ENCODE data around the gene MTHFD1L.

MTHFD1L gene

DNA sequence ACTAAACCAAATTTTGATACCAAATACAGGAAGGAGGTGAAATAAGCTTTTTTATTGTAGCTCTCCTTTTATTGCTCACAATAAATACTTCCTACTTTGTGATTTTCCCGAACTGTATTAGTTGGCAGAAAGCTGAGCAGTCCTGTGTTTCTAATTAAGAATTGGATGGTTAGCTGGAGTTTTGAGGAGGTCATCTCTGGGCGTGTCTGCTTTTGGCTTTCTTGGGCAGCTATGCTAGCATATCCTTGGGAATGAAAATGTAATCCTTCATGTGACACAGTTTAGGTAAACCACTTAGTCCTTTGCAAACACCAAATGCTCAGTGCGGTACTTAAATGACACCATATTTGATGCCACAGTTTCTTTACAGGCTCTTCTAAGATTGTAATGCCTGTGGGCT, 67.5 kb downstream of the MTHFD1L start:
- TF ChIP-seq, protein P1, sequence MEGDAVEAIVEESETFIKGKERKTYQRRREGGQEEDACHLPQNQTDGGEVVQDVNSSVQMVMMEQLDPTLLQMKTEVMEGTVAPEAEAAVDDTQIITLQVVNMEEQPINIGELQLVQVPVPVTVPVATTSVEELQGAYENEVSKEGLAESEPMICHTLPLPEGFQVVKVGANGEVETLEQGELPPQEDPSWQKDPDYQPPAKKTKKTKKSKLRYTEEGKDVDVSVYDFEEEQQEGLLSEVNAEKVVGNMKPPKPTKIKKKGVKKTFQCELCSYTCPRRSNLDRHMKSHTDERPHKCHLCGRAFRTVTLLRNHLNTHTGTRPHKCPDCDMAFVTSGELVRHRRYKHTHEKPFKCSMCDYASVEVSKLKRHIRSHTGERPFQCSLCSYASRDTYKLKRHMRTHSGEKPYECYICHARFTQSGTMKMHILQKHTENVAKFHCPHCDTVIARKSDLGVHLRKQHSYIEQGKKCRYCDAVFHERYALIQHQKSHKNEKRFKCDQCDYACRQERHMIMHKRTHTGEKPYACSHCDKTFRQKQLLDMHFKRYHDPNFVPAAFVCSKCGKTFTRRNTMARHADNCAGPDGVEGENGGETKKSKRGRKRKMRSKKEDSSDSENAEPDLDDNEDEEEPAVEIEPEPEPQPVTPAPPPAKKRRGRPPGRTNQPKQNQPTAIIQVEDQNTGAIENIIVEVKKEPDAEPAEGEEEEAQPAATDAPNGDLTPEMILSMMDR (IDR thresholded peaks at IDR 0.05; ENCODE audit: insufficient read depth, low read length, poor library complexity, severe bottlenecking): no peak
- TF ChIP-seq EZH2phosphoT487 (conservative IDR thresholded peaks at IDR 0.05; ENCODE audit: low read length): no peak
- Histone ChIP-seq H3K36me3 (ENCODE audit: low read length) (peaks cover 25% of the 10 kb centered on the region), H3K9me3 (ENCODE audit: insufficient read depth, low read length) (no peaks in the 10 kb centered on the region), H3K27ac (ENCODE audit: low read depth, low read length) (no peak overlapping the region), H3K9ac (ENCODE audit: low read length) (no peak overlapping the region), H4K20me1 (ENCODE audit: low read depth, low read length) (no peaks in the 10 kb centered on the region), H3K4me2 (ENCODE audit: low read depth, low read length, poor library complexity, severe bottlenecking) (no peak overlapping the region), H3F3A (ENCODE audit: insufficient read depth) (no peaks in the 10 kb centered on the region), H3K9me2 (replicated peaks; ENCODE audit: insufficient read depth, low read length) (no peaks in the 10 kb centered on the region), H2AFZ (ENCODE audit: low read depth, low read length, severe bottlenecking) (no peak overlapping the region), H3K4me3 (ENCODE audit: insufficient read depth, low read length, poor library complexity, severe bottlenecking) (no peak overlapping the region), H3K27me3 (ENCODE audit: low read length) (no peaks in the 10 kb centered on the region), H3K79me2 (ENCODE audit: insufficient read depth, low read length) (no peaks in the 10 kb centered on the region)

DNA sequence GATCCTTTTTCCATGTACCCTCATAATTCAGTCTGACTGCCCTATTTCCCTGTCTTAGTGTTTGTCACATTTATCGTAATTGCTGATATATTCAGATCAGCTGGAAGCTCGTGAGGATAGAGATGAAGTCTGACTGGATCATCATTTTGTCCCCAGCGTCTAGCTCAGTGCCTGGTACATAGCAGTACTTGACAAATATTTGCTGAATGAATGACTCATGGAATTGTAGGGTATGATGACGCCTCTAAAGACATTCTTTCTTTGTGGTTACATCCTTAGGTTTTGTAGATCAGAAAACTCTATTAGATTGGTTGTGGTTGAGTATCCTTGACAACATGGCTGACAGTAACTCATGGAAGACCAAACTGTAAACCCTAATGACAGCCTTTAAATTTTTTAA, 68.9 kb downstream of the MTHFD1L start:
- Histone ChIP-seq H3K4me3 (ENCODE audit: insufficient read depth, low read length, poor library complexity, severe bottlenecking) (no peak overlapping the region), H3K36me3 (ENCODE audit: low read length) (peaks cover 20% of the 10 kb centered on the region)
- TF ChIP-seq EZH2phosphoT487 (conservative IDR thresholded peaks at IDR 0.05; ENCODE audit: low read length): no peak
- TF ChIP-seq, protein P1 (IDR thresholded peaks at IDR 0.05; ENCODE audit: insufficient read depth, low read length, poor library complexity, severe bottlenecking): no peak

DNA sequence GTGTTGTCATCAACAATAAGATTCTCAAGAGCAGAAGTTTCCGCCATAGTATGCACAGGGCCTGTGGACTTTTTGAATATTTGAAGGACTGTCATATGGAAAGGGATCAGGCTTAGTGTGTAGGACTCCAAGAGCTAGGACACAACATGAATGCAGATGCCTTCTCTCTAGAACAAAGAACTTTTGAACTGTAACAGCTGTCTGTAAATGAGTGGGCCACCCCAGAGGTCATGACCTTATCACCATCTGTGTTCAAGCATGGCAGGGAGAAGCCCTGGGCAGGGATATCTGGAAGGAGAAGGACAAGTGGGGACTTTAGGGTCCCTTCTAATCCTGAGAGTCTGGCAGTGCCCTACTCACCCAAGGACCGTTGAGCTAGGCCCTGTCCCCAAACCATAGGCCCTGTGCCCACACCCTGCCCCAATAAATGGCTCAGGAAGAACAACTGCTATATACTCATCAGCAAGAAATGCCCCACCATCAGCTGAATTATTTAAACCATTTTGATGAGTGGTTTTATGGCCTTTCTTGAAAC, 70.6 kb downstream of the MTHFD1L start:
- Histone ChIP-seq H3K4me2 (ENCODE audit: low read depth, low read length, poor library complexity, severe bottlenecking) (no peak overlapping the region), H3F3A (ENCODE audit: insufficient read depth) (no peaks in the 10 kb centered on the region), H3K9me3 (ENCODE audit: insufficient read depth, low read length) (no peaks in the 10 kb centered on the region), H3K9ac (ENCODE audit: low read length) (no peak overlapping the region), H3K9me2 (replicated peaks; ENCODE audit: insufficient read depth, low read length) (no peaks in the 10 kb centered on the region), H2AFZ (ENCODE audit: low read depth, low read length, severe bottlenecking) (no peak overlapping the region), H3K27ac (ENCODE audit: low read depth, low read length) (no peak overlapping the region), H3K4me3 (ENCODE audit: insufficient read depth, low read length, poor library complexity, severe bottlenecking) (no peak overlapping the region), H3K36me3 (ENCODE audit: low read length) (peaks cover 12% of the 10 kb centered on the region), H3K79me2 (ENCODE audit: insufficient read depth, low read length) (no peaks in the 10 kb centered on the region), H4K20me1 (ENCODE audit: low read depth, low read length) (no peaks in the 10 kb centered on the region), H3K27me3 (ENCODE audit: low read length) (no peaks in the 10 kb centered on the region)
- no peak for TF ChIP-seq EZH2phosphoT487 (conservative IDR thresholded peaks at IDR 0.05; ENCODE audit: low read length)
- TF ChIP-seq, protein P1 (IDR thresholded peaks at IDR 0.05; ENCODE audit: insufficient read depth, low read length, poor library complexity, severe bottlenecking): no peak

More for the DNA sequence above, 68.9 kb downstream of the MTHFD1L start:
- no peaks in the 10 kb centered on the region for H4K20me1 ChIP-seq (ENCODE audit: low read depth, low read length)
- no peak overlapping the region for H3K4me2 ChIP-seq (ENCODE audit: low read depth, low read length, poor library complexity, severe bottlenecking)
- no peak overlapping the region for H3K9ac ChIP-seq (ENCODE audit: low read length)
- H3K9me2 ChIP-seq (replicated peaks; ENCODE audit: insufficient read depth, low read length): no peaks in the 10 kb centered on the region
- no peaks in the 10 kb centered on the region for H3K27me3 ChIP-seq (ENCODE audit: low read length)
- H2AFZ ChIP-seq (ENCODE audit: low read depth, low read length, severe bottlenecking): no peak overlapping the region
- no peaks in the 10 kb centered on the region for H3K9me3 ChIP-seq (ENCODE audit: insufficient read depth, low read length)
- no peaks in the 10 kb centered on the region for H3F3A ChIP-seq (ENCODE audit: insufficient read depth)
- H3K27ac ChIP-seq (ENCODE audit: low read depth, low read length): no peak overlapping the region
- no peaks in the 10 kb centered on the region for H3K79me2 ChIP-seq (ENCODE audit: insufficient read depth, low read length)

Measured in SU-DHL-6 (cell line).